GM23338 (cell line): ENCODE results near the gene NPIPB2.

Experiments
- CREB1 ChIP-seq: fragments of 250-450 bp; sonication (Bioruptor Pico); IDR thresholded peaks from 2 replicates; pipeline ENCODE4 v1.5.0; 2020; ENCODE audit warnings: low read depth, mild to moderate bottlenecking, moderate library complexity
- EZH2 ChIP-seq: fragments of 200-600 bp; sonication (generic); IDR thresholded peaks from one replicate; pipeline ENCODE4 v1.8.0; 2017; ENCODE audit warnings: antibody characterized with exemption, mild to moderate bottlenecking, low read depth; ENCODE audit not compliant: unreplicated experiment
- EZH2phosphoT487 ChIP-seq: fragments of 200-600 bp; sonication (generic); IDR thresholded peaks from one replicate; pipeline ENCODE4 v1.8.1; 2018; ENCODE audit warnings: antibody characterized with exemption; ENCODE audit not compliant: unreplicated experiment
- NANOG ChIP-seq: IDR thresholded peaks from 2 replicates; pipeline ENCODE4 v1.6.1; 2016; ENCODE audit warnings: antibody characterized with exemption, borderline replicate concordance
- POLR2AphosphoS5 ChIP-seq: IDR thresholded peaks from 2 replicates; pipeline ENCODE4 v1.6.1; 2016; ENCODE audit warnings: antibody characterized with exemption, low read depth
- STAT1 ChIP-seq: IDR thresholded peaks from one replicate; pipeline ENCODE4 v1.6.1; 2016; ENCODE audit warnings: antibody characterized with exemption; ENCODE audit not compliant: unreplicated experiment
- ZNF331 ChIP-seq: fragments of 250-450 bp; sonication (Bioruptor Pico); IDR thresholded peaks from 2 replicates; pipeline ENCODE4 v1.5.0; 2020; ENCODE audit warnings: low read depth, mild to moderate bottlenecking, moderate library complexity
- TF ChIP-seq, protein P1 (sequence below), 2 experiments: fragments of 200-600 bp in 1 of 2; sonication (generic) in 1 of 2; conservative IDR thresholded peaks; 2 replicates each; pipeline versions ENCODE4 v1.5.1 to v1.6.1; 2016 to 2017; ENCODE audit warnings: antibody characterized with exemption in 2 of 2, low read depth in 2 of 2, mild to moderate bottlenecking in 2 of 2, moderate library complexity in 1 of 2
- TF ChIP-seq, protein P2 (sequence below): IDR thresholded peaks from one replicate; pipeline ENCODE4 v1.6.1; 2018; ENCODE audit warnings: antibody characterized with exemption; ENCODE audit not compliant: unreplicated experiment
- TF ChIP-seq, protein P3 (sequence below): IDR thresholded peaks from 2 replicates; pipeline ENCODE4 v1.6.1; 2016; ENCODE audit warnings: antibody characterized with exemption

DNA sequence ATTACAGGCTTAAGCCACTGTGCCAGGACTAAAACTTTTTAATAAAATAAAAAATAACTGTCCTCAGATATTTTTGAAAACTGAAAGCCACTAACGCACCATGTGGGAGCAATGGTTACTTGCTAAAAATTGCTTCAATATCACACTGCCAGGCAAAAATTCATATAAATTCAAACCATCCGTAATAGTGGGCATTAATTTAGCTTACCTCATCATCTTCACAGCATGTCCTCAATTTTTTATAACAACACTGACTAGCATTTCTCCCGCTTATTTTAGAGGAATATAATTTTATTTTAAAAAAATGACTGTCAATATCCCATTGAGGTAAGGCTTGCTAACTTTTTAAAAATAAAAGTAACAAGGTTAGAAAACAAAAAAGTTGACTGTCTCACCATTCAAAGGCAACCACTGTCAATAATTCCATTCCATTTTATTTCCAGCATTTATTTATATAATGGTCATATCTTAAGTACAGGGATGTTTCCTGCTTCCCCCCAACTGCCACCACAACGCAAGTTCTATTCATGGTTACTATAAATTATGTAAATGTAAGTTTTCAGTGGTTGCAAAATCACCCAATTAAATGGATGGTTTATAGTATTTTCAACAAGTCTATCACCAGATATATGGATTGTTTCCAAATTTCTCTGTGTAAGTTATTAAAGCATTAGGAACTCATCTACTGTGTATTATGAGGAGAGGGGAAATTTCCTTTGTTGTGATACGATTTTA is 51.4 kb downstream of the NPIPB2 start:
- TF ChIP-seq POLR2AphosphoS5 = no peak
- TF ChIP-seq STAT1 = no peak
- TF ChIP-seq, protein P1, sequence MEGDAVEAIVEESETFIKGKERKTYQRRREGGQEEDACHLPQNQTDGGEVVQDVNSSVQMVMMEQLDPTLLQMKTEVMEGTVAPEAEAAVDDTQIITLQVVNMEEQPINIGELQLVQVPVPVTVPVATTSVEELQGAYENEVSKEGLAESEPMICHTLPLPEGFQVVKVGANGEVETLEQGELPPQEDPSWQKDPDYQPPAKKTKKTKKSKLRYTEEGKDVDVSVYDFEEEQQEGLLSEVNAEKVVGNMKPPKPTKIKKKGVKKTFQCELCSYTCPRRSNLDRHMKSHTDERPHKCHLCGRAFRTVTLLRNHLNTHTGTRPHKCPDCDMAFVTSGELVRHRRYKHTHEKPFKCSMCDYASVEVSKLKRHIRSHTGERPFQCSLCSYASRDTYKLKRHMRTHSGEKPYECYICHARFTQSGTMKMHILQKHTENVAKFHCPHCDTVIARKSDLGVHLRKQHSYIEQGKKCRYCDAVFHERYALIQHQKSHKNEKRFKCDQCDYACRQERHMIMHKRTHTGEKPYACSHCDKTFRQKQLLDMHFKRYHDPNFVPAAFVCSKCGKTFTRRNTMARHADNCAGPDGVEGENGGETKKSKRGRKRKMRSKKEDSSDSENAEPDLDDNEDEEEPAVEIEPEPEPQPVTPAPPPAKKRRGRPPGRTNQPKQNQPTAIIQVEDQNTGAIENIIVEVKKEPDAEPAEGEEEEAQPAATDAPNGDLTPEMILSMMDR (conservative IDR thresholded peaks at IDR 0.05; ENCODE audit: low read depth in 2 of 2) = no peak
- TF ChIP-seq, protein P2, sequence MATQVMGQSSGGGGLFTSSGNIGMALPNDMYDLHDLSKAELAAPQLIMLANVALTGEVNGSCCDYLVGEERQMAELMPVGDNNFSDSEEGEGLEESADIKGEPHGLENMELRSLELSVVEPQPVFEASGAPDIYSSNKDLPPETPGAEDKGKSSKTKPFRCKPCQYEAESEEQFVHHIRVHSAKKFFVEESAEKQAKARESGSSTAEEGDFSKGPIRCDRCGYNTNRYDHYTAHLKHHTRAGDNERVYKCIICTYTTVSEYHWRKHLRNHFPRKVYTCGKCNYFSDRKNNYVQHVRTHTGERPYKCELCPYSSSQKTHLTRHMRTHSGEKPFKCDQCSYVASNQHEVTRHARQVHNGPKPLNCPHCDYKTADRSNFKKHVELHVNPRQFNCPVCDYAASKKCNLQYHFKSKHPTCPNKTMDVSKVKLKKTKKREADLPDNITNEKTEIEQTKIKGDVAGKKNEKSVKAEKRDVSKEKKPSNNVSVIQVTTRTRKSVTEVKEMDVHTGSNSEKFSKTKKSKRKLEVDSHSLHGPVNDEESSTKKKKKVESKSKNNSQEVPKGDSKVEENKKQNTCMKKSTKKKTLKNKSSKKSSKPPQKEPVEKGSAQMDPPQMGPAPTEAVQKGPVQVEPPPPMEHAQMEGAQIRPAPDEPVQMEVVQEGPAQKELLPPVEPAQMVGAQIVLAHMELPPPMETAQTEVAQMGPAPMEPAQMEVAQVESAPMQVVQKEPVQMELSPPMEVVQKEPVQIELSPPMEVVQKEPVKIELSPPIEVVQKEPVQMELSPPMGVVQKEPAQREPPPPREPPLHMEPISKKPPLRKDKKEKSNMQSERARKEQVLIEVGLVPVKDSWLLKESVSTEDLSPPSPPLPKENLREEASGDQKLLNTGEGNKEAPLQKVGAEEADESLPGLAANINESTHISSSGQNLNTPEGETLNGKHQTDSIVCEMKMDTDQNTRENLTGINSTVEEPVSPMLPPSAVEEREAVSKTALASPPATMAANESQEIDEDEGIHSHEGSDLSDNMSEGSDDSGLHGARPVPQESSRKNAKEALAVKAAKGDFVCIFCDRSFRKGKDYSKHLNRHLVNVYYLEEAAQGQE = no peak
- no peak for TF ChIP-seq EZH2
- no peak for TF ChIP-seq ZNF331 (CRISPR knock-in tag)
- TF ChIP-seq CREB1 = no peak
- TF ChIP-seq NANOG = no peak
- TF ChIP-seq, protein P3, sequence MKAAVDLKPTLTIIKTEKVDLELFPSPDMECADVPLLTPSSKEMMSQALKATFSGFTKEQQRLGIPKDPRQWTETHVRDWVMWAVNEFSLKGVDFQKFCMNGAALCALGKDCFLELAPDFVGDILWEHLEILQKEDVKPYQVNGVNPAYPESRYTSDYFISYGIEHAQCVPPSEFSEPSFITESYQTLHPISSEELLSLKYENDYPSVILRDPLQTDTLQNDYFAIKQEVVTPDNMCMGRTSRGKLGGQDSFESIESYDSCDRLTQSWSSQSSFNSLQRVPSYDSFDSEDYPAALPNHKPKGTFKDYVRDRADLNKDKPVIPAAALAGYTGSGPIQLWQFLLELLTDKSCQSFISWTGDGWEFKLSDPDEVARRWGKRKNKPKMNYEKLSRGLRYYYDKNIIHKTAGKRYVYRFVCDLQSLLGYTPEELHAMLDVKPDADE = no peak
- TF ChIP-seq EZH2phosphoT487 = no peak
